ENCODE measurements around the gene PRUNE2.

Gene PRUNE2

DNA sequence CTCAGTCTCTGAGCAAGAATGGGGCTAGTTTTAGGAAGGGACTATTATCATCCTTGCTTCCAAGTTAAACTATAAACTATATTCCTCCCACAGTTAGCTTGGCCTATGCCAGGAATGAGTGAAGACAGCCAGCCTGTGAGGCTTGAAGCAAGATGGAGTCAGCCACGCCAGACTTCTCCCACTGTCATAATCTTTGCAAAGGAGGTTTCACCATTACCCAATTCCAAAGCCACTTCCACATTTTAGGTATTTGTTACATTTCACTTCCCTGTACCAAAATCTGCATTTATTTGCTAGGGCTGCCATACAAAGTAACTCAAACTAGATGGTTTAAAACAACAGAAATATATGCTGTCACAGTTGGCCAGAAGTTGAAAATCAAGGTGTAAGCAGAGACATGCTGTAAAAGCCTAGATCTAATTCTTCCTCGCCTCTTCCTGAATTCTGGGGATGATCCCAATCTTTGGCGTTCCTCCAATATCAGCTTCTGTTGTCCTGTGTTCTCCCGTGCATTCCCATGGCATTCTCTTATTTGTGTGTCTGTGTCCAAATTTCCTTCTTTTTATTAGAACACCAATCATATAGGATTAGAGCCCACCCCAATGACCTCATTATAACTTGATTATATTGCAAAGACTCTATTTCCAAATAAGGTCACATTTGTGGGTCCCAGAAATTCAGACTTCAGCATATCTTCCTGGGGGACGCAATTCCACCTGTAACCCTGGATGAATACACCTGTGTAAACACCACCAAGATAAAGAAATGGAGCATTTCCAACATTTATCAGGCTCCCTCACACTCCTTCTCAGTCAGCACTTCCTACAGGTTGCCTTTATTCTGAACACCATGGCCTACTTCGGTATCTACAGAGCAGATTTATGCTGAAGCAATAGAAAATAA is 320.2 kb downstream of the PRUNE2 start:
- Histone ChIP-seq H3K36me3 (ENCODE audit: control insufficient read depth, low read length) (no peaks in the 10 kb centered on the region), H3K79me2 (ENCODE audit: control insufficient read depth, low read length) (no peaks in the 10 kb centered on the region), H4K20me1 (ENCODE audit: control insufficient read depth, insufficient read depth, low read depth, low read length) (no peaks in the 10 kb centered on the region), H3K4me1 (ENCODE audit: control insufficient read depth, low read length) (peaks cover 18% of the 10 kb centered on the region), H3K4me3 (ENCODE audit: low read length) (no peak overlapping the region), H3K9me2 (replicated peaks; ENCODE audit: control insufficient read depth, low read length) (no peaks in the 10 kb centered on the region), H3K27me3 (ENCODE audit: control insufficient read depth, low read length) (no peaks in the 10 kb centered on the region), H3F3A (ENCODE audit: control insufficient read depth, insufficient read depth) (peaks cover 8% of the 10 kb centered on the region), H3K4me2 (ENCODE audit: low read length) (no peak overlapping the region), H3K27ac (ENCODE audit: low read depth, low read length) (no peak overlapping the region), H3K9me3 (ENCODE audit: control insufficient read depth, insufficient read depth, low read length) (no peaks in the 10 kb centered on the region)
- TF ChIP-seq EZH2phosphoT487 (IDR thresholded peaks at IDR 0.05; ENCODE audit: borderline replicate concordance, low read length), result no peak
- TF ChIP-seq, protein P1, sequence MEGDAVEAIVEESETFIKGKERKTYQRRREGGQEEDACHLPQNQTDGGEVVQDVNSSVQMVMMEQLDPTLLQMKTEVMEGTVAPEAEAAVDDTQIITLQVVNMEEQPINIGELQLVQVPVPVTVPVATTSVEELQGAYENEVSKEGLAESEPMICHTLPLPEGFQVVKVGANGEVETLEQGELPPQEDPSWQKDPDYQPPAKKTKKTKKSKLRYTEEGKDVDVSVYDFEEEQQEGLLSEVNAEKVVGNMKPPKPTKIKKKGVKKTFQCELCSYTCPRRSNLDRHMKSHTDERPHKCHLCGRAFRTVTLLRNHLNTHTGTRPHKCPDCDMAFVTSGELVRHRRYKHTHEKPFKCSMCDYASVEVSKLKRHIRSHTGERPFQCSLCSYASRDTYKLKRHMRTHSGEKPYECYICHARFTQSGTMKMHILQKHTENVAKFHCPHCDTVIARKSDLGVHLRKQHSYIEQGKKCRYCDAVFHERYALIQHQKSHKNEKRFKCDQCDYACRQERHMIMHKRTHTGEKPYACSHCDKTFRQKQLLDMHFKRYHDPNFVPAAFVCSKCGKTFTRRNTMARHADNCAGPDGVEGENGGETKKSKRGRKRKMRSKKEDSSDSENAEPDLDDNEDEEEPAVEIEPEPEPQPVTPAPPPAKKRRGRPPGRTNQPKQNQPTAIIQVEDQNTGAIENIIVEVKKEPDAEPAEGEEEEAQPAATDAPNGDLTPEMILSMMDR (IDR thresholded peaks at IDR 0.05; ENCODE audit: low read depth, low read length, poor library complexity, severe bottlenecking), result no peak

DNA sequence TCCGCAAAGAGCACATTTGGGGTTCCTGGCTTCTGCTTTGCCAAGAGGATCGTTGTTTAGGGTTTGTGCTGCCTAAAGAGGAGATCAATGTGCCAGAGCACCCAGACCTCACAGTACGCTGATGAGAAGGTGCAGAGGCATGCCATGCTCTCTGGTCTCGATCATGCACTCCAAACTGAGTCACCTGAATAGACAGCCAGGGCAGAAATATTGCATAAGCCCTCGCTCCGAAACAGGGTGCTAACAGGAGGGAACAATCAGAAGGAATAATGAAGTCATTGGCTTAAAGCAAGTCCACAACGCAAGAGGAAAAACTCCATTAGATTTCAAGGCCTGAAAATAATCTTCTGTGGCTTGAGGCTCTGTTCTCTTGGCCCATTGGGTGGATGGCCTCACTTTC is 322.7 kb downstream of the PRUNE2 start:
- H3K79me2 ChIP-seq (ENCODE audit: control insufficient read depth, low read length), result no peaks in the 10 kb centered on the region
- H3K27ac ChIP-seq (ENCODE audit: low read depth, low read length), result no peak overlapping the region
- H3K27me3 ChIP-seq (ENCODE audit: control insufficient read depth, low read length), result no peaks in the 10 kb centered on the region
- H3K9me2 ChIP-seq (replicated peaks; ENCODE audit: control insufficient read depth, low read length), result no peaks in the 10 kb centered on the region
- H3K4me1 ChIP-seq (ENCODE audit: control insufficient read depth, low read length), result peaks cover 42% of the 10 kb centered on the region
- H3K9me3 ChIP-seq (ENCODE audit: control insufficient read depth, insufficient read depth, low read length), result no peaks in the 10 kb centered on the region
- H3K36me3 ChIP-seq (ENCODE audit: control insufficient read depth, low read length), result no peaks in the 10 kb centered on the region
- no peak overlapping the region for H3K4me3 ChIP-seq (ENCODE audit: low read length)
- no peak for TF ChIP-seq EZH2phosphoT487 (IDR thresholded peaks at IDR 0.05; ENCODE audit: borderline replicate concordance, low read length)
- TF ChIP-seq, protein P1 (IDR thresholded peaks at IDR 0.05; ENCODE audit: low read depth, low read length, poor library complexity, severe bottlenecking), result no peak
- no peak overlapping the region for H3K4me2 ChIP-seq (ENCODE audit: low read length)
- peaks cover 21% of the 10 kb centered on the region for H3F3A ChIP-seq (ENCODE audit: control insufficient read depth, insufficient read depth)
- H4K20me1 ChIP-seq (ENCODE audit: control insufficient read depth, insufficient read depth, low read depth, low read length), result no peaks in the 10 kb centered on the region

DNA sequence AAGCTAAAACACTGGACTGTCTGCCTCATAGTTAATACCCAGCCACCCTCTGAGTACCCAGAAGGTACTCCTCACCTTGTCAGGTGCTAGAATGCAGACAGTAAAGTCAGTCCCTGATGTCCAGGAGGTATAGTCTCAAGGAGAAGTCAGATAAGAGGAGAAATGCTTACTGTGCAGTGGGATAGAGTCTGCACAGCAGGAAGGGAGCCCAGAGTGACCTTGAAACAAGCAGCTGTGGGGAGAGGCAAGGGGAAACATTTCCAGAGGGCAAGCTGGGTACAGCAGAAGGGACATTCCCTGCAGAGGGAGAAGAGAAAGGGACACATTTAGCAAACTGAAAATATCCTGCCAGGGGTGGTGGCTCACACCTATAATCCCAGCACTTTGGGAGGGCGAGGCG is 324.2 kb downstream of the PRUNE2 start:
- TF ChIP-seq EZH2phosphoT487 (IDR thresholded peaks at IDR 0.05; ENCODE audit: borderline replicate concordance, low read length), result no peak
- TF ChIP-seq, protein P1 (IDR thresholded peaks at IDR 0.05; ENCODE audit: low read depth, low read length, poor library complexity, severe bottlenecking), result no peak
- Histone ChIP-seq H3K36me3 (ENCODE audit: control insufficient read depth, low read length) (no peaks in the 10 kb centered on the region), H3F3A (ENCODE audit: control insufficient read depth, insufficient read depth) (peaks cover 29% of the 10 kb centered on the region)

More for the DNA sequence above, 324.2 kb downstream of the PRUNE2 start:
- H4K20me1 ChIP-seq (ENCODE audit: control insufficient read depth, insufficient read depth, low read depth, low read length), result no peaks in the 10 kb centered on the region
- H3K4me1 ChIP-seq (ENCODE audit: control insufficient read depth, low read length), result peaks cover 55% of the 10 kb centered on the region
- H3K4me3 ChIP-seq (ENCODE audit: low read length), result peak overlapping the region; percentile 35
- no peaks in the 10 kb centered on the region for H3K9me3 ChIP-seq (ENCODE audit: control insufficient read depth, insufficient read depth, low read length)
- no peaks in the 10 kb centered on the region for H3K9me2 ChIP-seq (replicated peaks; ENCODE audit: control insufficient read depth, low read length)
- no peaks in the 10 kb centered on the region for H3K79me2 ChIP-seq (ENCODE audit: control insufficient read depth, low read length)
- no peaks in the 10 kb centered on the region for H3K27me3 ChIP-seq (ENCODE audit: control insufficient read depth, low read length)
- peak overlapping the region; percentile 65 for H3K27ac ChIP-seq (ENCODE audit: low read depth, low read length)
- H3K4me2 ChIP-seq (ENCODE audit: low read length), result peak overlapping the region; percentile 89
